Karpas-422 (cell line): ENCODE data around the gene SPNS3. TPM values are rescaled to one million over a fixed set of nuclear protein-coding genes. Genes with fewer than 3 reads are reported as not detected.

ENCODE experiments used
- DNase-seq: peaks from one replicate; pipeline ENCODE4 v3.0.0-alpha.2; 2015
- H2AFZ ChIP-seq: fragments of 200-600 bp; sonication (generic); 2 replicates; pipeline ENCODE4 v1.6.1; 2014; ENCODE audit warnings: antibody characterized with exemption, low read length, mixed read lengths
- H3K27ac ChIP-seq: fragments of 200-600 bp; sonication (generic); 2 replicates; pipeline ENCODE4 v1.5.1; 2014; ENCODE audit warnings: mild to moderate bottlenecking, low read length, moderate library complexity
- H3K27me3 ChIP-seq: fragments of 200-600 bp; sonication (generic); 2 replicates; pipeline ENCODE4 v1.6.1; 2014; ENCODE audit warnings: low read length, mixed read lengths
- H3K36me3 ChIP-seq: fragments of 200-600 bp; sonication (generic); 2 replicates; pipeline ENCODE4 v1.6.1; 2014; ENCODE audit warnings: low read length, mixed read lengths; ENCODE audit not compliant: insufficient read depth
- H3K4me1 ChIP-seq: fragments of 200-600 bp; sonication (generic); 2 replicates; pipeline ENCODE4 v1.6.1; 2014; ENCODE audit warnings: mild to moderate bottlenecking, low read length, mixed read lengths
- H3K4me2 ChIP-seq: fragments of 200-600 bp; sonication (generic); 2 replicates; pipeline ENCODE4 v1.6.1; 2014; ENCODE audit warnings: low read length, low read depth, mild to moderate bottlenecking; ENCODE audit not compliant: poor library complexity, severe bottlenecking
- H3K4me3 ChIP-seq: fragments of 200-600 bp; sonication (generic); 2 replicates; pipeline ENCODE4 v1.5.1; 2014; ENCODE audit warnings: mild to moderate bottlenecking, antibody characterized with exemption, low read length, mixed read lengths
- H3K79me2 ChIP-seq: fragments of 200-600 bp; sonication (generic); 2 replicates; pipeline ENCODE4 v1.6.1; 2014; ENCODE audit warnings: mild to moderate bottlenecking, low read length, mixed read lengths
- H3K9ac ChIP-seq: fragments of 200-600 bp; sonication (generic); 2 replicates; pipeline ENCODE4 v1.6.0; 2014; ENCODE audit warnings: low read length
- H3K9me2 ChIP-seq: fragments of 200-600 bp; sonication (generic), shearing (Covaris generic); replicated peaks from 2 replicates; pipeline ENCODE4 v1.6.0; 2014; ENCODE audit warnings: mild to moderate bottlenecking, low read length, moderate library complexity; ENCODE audit not compliant: insufficient read depth
- H3K9me3 ChIP-seq: fragments of 300-700, 200-600 bp; sonication (generic); 2 replicates; pipeline ENCODE4 v1.6.1; 2014; ENCODE audit warnings: low read length, mixed read lengths
- H4K20me1 ChIP-seq: fragments of 200-600 bp; sonication (generic); 2 replicates; pipeline ENCODE4 v1.6.1; 2014; ENCODE audit warnings: mild to moderate bottlenecking, antibody characterized with exemption, low read length, low read depth; ENCODE audit not compliant: insufficient read depth
- total RNA-seq: library from RNA; depleted of rRNA; stranded (reverse); fragments of >200 nt; shearing (Covaris generic); gene quantifications from 2 replicates; pipeline ENCODE4 v1.2.3, GENCODE V29; 2014; ENCODE audit warnings: low replicate concordance

SPNS3 gene
- total RNA-seq, 1 experiment from 2014 or later, result 4.1 TPM

DNA sequence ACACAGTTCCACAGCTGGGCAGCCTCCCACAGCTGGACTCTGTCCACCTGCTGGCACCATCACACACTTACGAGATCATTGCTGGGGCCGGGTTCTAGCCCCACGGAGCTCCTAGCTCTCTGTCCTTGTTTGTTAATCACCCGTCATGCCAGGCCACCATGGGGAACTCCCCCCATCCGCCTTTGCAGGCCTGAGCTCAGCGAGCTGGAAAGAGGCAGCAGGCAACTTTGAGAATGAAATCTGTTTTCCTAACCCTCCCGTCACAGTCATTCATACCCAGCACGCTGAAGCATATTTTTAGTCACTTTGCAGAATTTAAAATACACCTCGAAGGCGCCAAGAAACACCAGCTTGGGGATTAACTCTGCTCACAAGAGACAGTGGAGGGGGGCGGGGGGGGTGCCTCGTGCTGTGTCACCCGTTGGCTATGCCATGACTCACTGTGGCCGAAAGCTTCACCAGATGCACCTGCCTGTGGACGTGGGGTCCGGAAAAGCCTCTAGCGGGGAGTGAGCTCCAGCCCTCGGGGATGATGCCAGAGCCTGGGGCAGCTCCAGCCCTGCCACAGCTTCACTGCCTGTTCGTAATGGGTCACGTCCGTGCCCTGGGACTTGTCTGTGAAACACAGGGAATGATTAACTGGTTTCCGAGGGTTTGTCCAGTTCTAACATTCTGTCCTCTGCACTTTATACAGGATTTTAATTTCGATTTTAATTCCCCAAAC is 63.5 kb downstream of the SPNS3 start:
- H3K9ac ChIP-seq, result no peak overlapping the region
- peak overlapping the region; percentile 23 for H3K4me2 ChIP-seq

DNA sequence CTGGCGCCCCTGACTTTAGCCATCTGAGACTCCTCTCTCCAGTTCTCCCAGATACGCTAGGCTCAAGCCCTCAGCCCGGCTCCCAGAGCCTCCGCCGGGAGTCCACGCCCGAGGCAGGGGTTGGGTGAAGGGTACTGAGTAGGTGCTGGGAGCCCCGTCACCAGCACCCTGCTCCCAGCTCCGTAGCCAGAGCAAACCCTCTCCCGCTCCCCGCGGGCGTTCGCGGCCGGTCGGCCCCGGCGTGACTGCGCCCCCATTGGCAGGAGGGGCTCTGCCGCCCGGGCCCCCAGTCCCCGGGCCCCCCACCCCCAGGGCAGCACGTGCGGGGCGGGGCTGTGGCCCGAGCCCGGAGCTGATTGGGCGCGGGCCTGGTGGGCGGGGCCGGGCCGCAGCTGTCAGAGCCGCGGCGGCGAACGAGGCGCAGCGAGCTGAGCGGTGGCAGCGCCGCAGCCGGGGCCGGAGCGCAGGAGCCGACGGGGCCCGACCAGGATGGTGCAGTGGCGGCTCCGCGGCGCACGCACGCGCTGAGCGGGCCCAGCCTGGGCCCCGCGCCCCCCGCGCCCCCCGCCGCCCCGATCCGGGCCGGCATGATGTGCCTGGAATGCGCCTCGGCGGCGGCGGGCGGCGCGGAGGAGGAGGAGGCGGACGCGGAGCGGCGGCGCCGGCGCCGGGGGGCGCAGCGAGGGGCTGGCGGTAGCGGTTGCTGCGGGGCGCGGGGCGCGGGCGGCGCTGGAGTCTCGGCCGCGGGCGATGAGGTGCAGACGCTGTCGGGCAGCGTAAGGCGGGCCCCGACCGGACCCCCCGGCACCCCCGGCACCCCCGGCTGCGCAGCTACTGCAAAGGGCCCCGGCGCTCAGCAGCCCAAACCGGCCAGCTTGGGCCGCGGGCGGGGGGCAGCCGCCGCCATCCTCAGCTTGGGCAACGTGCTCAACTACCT is 65.0 kb downstream of the SPNS3 start, which contains the start of gene SPNS2:
Gene SPNS2, plus strand, starts transcription at position 421 of the 937 bp plus-strand sequence. Its CDS starts 167 bp downstream, at position 588.
- no peaks in the 10 kb centered on the region for H3K36me3 ChIP-seq
- no peaks in the 10 kb centered on the region for H3K79me2 ChIP-seq
- H3K4me1 ChIP-seq, result peaks cover 17% of the 10 kb centered on the region
- no peaks in the 10 kb centered on the region for H3K9me2 ChIP-seq
- no peak within 1 kb of the TSS for H3K9ac ChIP-seq
- no peak within 1 kb of the TSS for H3K4me3 ChIP-seq
- H3K27me3 ChIP-seq, result no peaks in the 10 kb centered on the region
- no peak within 1 kb of the TSS for H3K27ac ChIP-seq
- peak within 1 kb of the TSS; percentile 42 for H3K4me2 ChIP-seq
- no peaks in the 10 kb centered on the region; the same call in 1 of the 2 replicates for H4K20me1 ChIP-seq
- no peaks in the 10 kb centered on the region for H3K9me3 ChIP-seq
- peak; percentile 87 for DNase-seq
- H2AFZ ChIP-seq, result no peak within 1 kb of the TSS

More for the DNA sequence above, 63.5 kb downstream of the SPNS3 start:
- H3K9me2 ChIP-seq, result no peaks in the 10 kb centered on the region
- H2AFZ ChIP-seq, result no peak overlapping the region
- H3K27me3 ChIP-seq, result no peaks in the 10 kb centered on the region
- no peaks in the 10 kb centered on the region; the same call in 1 of the 2 replicates for H4K20me1 ChIP-seq
- H3K4me3 ChIP-seq, result no peak overlapping the region
- no peak overlapping the region for H3K27ac ChIP-seq
- peaks cover 17% of the 10 kb centered on the region for H3K4me1 ChIP-seq
- no peaks in the 10 kb centered on the region for H3K36me3 ChIP-seq
- no peaks in the 10 kb centered on the region for H3K79me2 ChIP-seq
- no peak for DNase-seq
- H3K9me3 ChIP-seq, result no peaks in the 10 kb centered on the region

DNA sequence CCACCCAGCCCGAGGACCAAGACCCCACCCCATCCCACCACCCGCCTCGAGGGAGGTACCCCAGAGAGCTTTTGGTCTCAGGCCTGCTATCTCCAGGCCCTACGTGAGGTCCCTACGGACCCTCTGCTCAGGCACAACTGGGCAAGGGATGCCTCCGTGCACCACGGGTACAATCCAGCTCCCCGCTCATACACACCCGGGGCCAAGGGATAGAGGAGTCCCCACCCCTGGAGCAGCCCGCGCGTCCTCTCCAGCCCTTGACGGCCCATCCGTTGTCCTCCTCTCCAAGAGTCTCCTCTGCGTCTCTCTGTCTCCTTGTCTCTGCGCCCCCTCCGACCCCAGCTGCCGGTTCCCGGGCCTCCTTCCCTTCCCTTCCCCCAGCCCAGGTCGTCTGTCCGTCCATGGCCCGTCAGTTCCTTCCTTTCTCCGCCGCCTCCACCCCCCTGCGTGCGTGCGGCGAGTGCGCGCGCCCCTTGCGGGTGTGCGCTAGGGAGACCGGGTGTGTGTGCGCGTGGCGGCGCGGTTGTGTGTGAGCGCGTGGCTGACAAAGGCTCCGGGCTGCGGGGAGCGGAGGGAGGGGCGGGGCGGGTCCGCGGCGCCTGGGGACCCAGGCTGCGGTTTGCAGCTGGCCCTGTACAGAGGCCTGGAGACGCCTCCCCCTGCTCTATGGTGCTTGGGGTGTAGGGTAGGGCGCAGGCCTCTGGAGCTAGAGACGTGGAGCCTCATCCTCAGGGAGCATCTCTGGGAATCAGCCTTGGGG is 65.9 kb downstream of the SPNS3 start:
- DNase-seq, result no peak

DNA sequence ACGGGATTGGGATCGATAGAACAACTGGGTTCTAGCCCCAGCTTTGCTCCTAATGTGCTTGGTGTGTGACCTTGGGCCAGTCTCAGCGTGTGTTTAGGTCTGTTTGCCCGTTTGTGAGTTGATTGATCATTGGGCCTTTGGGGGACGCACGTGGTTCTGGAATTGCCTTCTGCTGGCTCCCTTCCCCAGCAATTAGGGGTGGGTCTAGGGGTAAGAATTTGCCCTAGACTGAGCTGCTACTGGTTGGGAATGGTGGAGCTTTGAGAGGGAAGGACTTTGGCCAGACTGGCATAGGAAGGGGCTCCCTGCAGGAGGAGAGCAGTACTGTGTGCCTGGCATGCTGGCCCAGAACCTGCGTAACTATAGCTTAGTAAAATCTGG is 66.4 kb downstream of the SPNS3 start:
- no peaks in the 10 kb centered on the region for H3K27me3 ChIP-seq
- no peaks in the 10 kb centered on the region for H3K79me2 ChIP-seq
- H3K27ac ChIP-seq, result no peak overlapping the region
- H3K4me1 ChIP-seq, result peaks cover 17% of the 10 kb centered on the region
- no peaks in the 10 kb centered on the region for H3K9me3 ChIP-seq
- H4K20me1 ChIP-seq, result no peaks in the 10 kb centered on the region; the same call in 1 of the 2 replicates
- H3K9me2 ChIP-seq, result no peaks in the 10 kb centered on the region
- H3K36me3 ChIP-seq, result no peaks in the 10 kb centered on the region
- no peak overlapping the region for H3K4me2 ChIP-seq
- H3K4me3 ChIP-seq, result no peak overlapping the region
- H2AFZ ChIP-seq, result no peak overlapping the region
- no peak overlapping the region for H3K9ac ChIP-seq
- no peak for DNase-seq

More for the DNA sequence above, 65.9 kb downstream of the SPNS3 start:
- no peaks in the 10 kb centered on the region for H3K9me2 ChIP-seq
- H3K4me2 ChIP-seq, result no peak overlapping the region
- no peaks in the 10 kb centered on the region for H3K79me2 ChIP-seq
- H2AFZ ChIP-seq, result no peak overlapping the region
- H3K9ac ChIP-seq, result no peak overlapping the region
- no peak overlapping the region for H3K27ac ChIP-seq
- no peak overlapping the region for H3K4me3 ChIP-seq
- no peaks in the 10 kb centered on the region for H3K9me3 ChIP-seq
- H3K4me1 ChIP-seq, result peaks cover 17% of the 10 kb centered on the region
- no peaks in the 10 kb centered on the region; the same call in 1 of the 2 replicates for H4K20me1 ChIP-seq
- H3K36me3 ChIP-seq, result no peaks in the 10 kb centered on the region
- no peaks in the 10 kb centered on the region for H3K27me3 ChIP-seq

DNA sequence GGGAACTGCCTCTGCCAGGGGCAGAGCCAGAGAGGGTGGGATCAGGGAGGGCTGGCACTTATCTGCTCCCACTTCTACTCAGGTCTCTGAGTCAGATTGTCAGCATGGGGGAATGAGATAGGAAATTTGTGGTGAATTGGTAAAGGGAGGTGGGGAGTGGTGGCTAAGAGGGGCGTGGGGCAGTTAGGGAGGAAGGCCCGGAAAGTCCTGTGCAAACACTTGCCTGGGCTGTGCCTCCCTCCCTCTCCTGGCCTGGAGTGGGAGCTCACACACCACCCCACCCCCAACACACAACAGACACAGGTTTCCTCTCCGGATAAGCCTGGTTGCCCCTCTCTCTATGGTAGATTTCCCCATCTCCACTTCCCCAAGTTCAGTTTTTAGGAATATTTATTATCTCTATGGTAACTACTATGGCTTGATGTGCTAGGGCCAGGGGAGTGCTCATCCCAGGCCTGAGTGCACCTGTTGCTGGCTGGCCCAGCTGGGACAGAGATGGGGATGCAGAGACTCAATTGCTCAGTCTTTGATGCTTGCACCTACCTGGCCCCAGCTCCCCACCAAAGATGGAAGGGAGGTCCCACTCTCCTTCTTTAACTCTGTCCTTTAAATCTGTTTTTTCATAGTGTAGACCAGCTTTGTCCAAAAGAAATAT is 67.7 kb downstream of the SPNS3 start:
- H4K20me1 ChIP-seq, result no peaks in the 10 kb centered on the region; the same call in 1 of the 2 replicates
- no peak overlapping the region for H3K9ac ChIP-seq
- no peak for DNase-seq
- H3K4me1 ChIP-seq, result peaks cover 17% of the 10 kb centered on the region
- H3K9me3 ChIP-seq, result no peaks in the 10 kb centered on the region
- no peak overlapping the region for H3K4me3 ChIP-seq
- no peaks in the 10 kb centered on the region for H3K27me3 ChIP-seq
- H3K4me2 ChIP-seq, result no peak overlapping the region
- no peak overlapping the region for H2AFZ ChIP-seq
- no peaks in the 10 kb centered on the region for H3K79me2 ChIP-seq
- H3K9me2 ChIP-seq, result no peaks in the 10 kb centered on the region
- no peak overlapping the region for H3K27ac ChIP-seq
- H3K36me3 ChIP-seq, result no peaks in the 10 kb centered on the region

DNA sequence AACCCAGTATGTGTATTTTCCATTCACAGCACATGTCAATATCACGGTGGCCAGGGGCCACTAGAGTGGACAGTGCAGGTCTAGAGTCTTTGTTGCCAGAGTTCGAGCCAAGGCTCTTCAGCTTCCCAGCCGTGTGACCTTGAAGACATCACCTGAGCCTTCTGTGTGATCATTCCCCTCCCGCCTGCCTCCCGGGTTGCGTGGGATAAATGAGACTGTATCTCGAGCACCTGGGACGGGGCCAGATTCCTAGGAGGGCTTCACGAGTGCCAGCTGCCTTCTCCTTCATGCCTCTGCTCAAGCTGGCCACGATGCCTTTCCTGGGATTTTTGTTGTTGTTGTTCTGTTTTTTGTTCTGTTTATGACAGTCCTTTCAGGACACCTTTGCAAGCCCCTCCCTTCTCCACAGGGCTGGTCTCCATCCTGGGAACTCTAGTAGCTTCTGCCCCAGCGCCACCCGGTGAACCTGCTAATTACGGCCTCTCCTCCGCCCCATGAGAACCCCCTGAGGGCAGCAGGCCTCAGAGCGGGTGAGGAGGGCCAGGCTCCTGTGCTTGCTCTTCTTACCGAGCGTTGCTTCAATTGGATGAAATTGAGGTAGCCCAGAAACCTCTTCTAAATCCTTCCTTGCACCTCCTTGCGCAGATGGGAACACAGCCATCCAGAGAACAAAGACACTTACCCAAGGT is 68.9 kb downstream of the SPNS3 start:
- H3K9me3 ChIP-seq, result no peaks in the 10 kb centered on the region
- peaks cover 10% of the 10 kb centered on the region for H3K4me1 ChIP-seq
- H3K79me2 ChIP-seq, result no peaks in the 10 kb centered on the region
- no peak overlapping the region for H3K4me2 ChIP-seq
- H3K9me2 ChIP-seq, result no peaks in the 10 kb centered on the region
- no peaks in the 10 kb centered on the region for H3K36me3 ChIP-seq
- H3K4me3 ChIP-seq, result no peak overlapping the region
- no peaks in the 10 kb centered on the region for H3K27me3 ChIP-seq
- no peak overlapping the region for H3K27ac ChIP-seq
- H3K9ac ChIP-seq, result no peak overlapping the region
- no peak for DNase-seq
- no peak overlapping the region for H2AFZ ChIP-seq
- H4K20me1 ChIP-seq, result no peaks in the 10 kb centered on the region; the same call in 1 of the 2 replicates

DNA sequence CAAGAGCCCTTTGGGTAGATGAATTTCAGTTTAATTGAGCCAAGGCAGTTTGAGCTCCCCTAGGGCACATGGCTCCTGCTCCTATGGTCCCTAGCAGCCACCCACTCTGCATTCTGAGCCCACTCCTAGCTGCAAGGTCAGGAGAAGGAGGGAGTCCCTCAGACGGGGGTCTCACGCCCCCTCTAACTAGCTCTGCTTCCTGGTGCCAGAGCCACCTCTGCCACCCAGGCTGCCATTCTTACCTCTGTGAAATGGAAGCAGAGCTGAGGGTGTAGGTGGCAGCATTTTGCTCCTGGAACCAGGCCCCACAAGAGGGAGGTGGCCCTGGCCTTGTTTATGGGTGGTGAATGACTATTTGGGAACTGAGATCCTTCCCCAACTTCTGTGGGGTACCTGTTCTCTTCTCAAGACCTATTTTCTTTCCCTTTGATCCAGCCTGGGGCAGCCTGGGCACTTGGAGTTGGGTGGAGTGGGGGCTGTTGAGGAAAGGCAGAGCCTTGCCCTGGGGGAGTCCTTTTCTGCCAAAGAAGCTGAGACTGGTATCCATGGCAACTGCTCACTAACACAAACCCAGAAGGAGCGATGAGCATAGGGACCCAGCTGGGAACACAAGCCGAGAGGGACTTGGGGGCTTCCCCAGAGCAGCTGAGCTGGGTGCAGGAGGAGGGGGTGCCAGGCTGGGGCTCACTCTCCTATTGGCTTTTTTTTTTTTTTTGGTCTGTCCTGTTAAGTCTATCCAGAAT is 69.7 kb downstream of the SPNS3 start:
- no peaks in the 10 kb centered on the region; the same call in 1 of the 2 replicates for H4K20me1 ChIP-seq
- no peaks in the 10 kb centered on the region for H3K79me2 ChIP-seq
- DNase-seq, result no peak
- no peak overlapping the region for H3K4me3 ChIP-seq
- no peaks in the 10 kb centered on the region for H3K9me3 ChIP-seq
- H3K27ac ChIP-seq, result no peak overlapping the region
- H3K9ac ChIP-seq, result no peak overlapping the region
- H3K27me3 ChIP-seq, result no peaks in the 10 kb centered on the region
- H2AFZ ChIP-seq, result no peak overlapping the region
- H3K36me3 ChIP-seq, result no peaks in the 10 kb centered on the region
- H3K4me2 ChIP-seq, result no peak overlapping the region
- H3K9me2 ChIP-seq, result no peaks in the 10 kb centered on the region
- H3K4me1 ChIP-seq, result peaks cover 1% of the 10 kb centered on the region
